Activated T-helper 1 cell treated with anti-CD3 and anti-CD28 coated beads, Interleukin-12 subunit alpha, Interleukin-12 subunit beta, Interleukin-2, Interleukin-4 antibody, amounts not matched to agents 30 ng/mL and 10 ng/mL and 1 ng/mL, durations not matched to agents 14 hours and 24 hours and 36 hours (primary cell): ENCODE data around the gene AZU1. TPM values are rescaled to one million over a fixed set of nuclear protein-coding genes. Genes with fewer than 3 reads are reported as not detected.
A peak's percentile ranks its signal among the peaks of the same experiment; 100 is the strongest.

Source experiments
- DNase-seq: peaks from one replicate; pipeline ENCODE4 v3.0.0; 2021; ENCODE audit warnings: low spot score
- H3K27ac Mint-ChIP-seq: one replicate; pipeline ENCODE4 v1.8.0; 2021; ENCODE audit warnings: mild to moderate bottlenecking, mixed read lengths
- H3K27me3 Mint-ChIP-seq: one replicate; pipeline ENCODE4 v1.8.0; 2022; ENCODE audit warnings: mild to moderate bottlenecking, moderate library complexity, mixed read lengths; ENCODE audit not compliant: insufficient read depth
- H3K36me3 Mint-ChIP-seq: one replicate; pipeline ENCODE4 v1.8.0; 2021; ENCODE audit warnings: low read depth, mixed read lengths
- H3K4me1 Mint-ChIP-seq: one replicate; pipeline ENCODE4 v1.8.0; 2021; ENCODE audit warnings: low read depth, mixed read lengths
- H3K4me3 Mint-ChIP-seq: one replicate; pipeline ENCODE4 v1.8.0; 2021; ENCODE audit warnings: mild to moderate bottlenecking, moderate library complexity, mixed read lengths
- H3K9me3 Mint-ChIP-seq: one replicate; pipeline ENCODE4 v1.8.0; 2021; ENCODE audit warnings: mixed read lengths
- intact Hi-C: fragments of 100-400 bp; cut with micrococcal nuclease; formaldehyde crosslinking; loops from one replicate; pipeline ENCODE4 v1.15.1; 2024
- total RNA-seq: library from RNA; stranded (reverse); gene quantifications from 2 replicates; pipeline ENCODE4 v1.2.3, GENCODE V29; 2022

The AZU1 gene
- total RNA-seq, 1 donor from 2014 or later, result not detected

DNA sequence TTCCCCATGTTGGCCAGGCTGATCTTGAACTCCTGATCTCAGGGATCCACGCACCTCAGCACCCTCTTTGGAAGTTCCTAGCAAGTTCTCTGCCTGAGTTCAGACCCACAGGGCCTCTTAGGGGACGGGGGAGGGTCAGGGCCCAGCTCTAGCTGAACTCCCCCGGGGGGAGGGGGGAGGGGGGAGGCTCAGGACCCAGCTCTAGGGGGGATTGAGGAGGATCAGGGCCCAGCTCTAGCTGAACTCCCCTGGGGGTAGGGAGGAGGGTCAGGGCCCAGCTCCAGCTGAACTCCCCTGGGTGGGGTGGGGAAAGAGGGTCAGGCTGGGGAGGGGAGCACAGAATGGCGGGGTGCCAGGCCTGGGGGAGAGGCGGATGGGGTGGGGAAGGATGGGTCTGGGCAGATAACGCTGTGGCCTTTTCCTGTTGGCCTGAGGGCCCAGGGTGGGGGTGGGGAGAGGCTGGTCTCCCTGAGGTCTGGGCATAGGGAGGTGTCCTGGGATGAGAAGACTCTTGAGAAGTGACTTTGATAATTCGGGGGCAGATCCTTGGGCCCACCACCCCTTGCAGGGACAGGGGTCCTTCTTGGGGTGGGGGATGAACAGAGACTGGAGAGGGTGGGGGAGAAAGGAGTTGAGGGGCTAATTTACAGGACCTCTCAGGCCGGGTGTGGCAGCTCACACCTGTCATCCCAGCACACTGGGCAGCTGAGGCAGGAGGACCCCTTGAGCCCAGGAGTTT lies 35.9 kb upstream of the AZU1 start:
- no peaks in the 10 kb centered on the region for H3K4me1 Mint-ChIP-seq
- no peaks in the 10 kb centered on the region for H3K36me3 Mint-ChIP-seq
- no peak overlapping the region for H3K4me3 Mint-ChIP-seq
- H3K9me3 Mint-ChIP-seq, result no peaks in the 10 kb centered on the region
- peaks cover 10% of the 10 kb centered on the region for H3K27me3 Mint-ChIP-seq
- DNase-seq, result no peak
- no peak overlapping the region for H3K27ac Mint-ChIP-seq
- intact Hi-C loops, result no loop called here

DNA sequence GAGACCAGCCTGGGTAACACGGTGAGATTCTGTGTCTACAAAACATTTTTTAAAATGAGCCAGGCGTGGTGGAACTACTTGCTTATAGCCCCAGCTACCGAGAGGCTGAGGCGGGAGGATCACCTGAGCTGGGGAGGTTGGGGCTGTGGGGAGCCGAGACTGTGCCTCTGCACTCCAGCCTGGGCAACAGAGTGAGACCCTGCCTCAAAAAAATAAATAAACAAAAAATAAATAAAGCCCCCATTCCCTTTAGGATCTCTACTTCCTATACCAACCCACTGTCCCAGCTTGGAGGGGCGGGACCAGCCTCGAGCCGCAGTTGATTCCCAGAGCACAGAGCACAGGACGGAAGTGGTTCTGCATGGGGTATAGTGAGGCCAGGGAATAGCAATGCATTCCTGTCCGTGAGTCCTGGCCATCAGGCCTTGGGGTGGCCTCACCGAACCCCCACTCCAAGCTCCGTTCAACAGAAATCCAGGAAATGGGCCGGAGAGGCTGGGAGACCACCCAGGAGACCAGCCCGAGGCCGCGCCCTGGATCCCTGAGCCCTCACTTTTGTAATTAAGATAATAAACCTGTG lies 35.2 kb upstream of the AZU1 start:
- Mint-ChIP-seq H3K27ac (no peak overlapping the region), H3K27me3 (peaks cover 10% of the 10 kb centered on the region), H3K9me3 (no peaks in the 10 kb centered on the region), H3K36me3 (no peaks in the 10 kb centered on the region), H3K4me3 (no peak overlapping the region), H3K4me1 (no peaks in the 10 kb centered on the region)
- intact Hi-C loops, result no loop called here
- no peak for DNase-seq

GRCh38 chr19:793806-794205 lies 33.8 kb upstream of the AZU1 start:
- Mint-ChIP-seq H3K36me3 (peaks cover 2% of the 10 kb centered on the region), H3K27me3 (peaks cover 10% of the 10 kb centered on the region), H3K4me1 (no peaks in the 10 kb centered on the region), H3K4me3 (peak overlapping the region; percentile 45), H3K9me3 (no peaks in the 10 kb centered on the region), H3K27ac (no peak overlapping the region)
- no peak for DNase-seq
- intact Hi-C loops, result no loop called here

DNA sequence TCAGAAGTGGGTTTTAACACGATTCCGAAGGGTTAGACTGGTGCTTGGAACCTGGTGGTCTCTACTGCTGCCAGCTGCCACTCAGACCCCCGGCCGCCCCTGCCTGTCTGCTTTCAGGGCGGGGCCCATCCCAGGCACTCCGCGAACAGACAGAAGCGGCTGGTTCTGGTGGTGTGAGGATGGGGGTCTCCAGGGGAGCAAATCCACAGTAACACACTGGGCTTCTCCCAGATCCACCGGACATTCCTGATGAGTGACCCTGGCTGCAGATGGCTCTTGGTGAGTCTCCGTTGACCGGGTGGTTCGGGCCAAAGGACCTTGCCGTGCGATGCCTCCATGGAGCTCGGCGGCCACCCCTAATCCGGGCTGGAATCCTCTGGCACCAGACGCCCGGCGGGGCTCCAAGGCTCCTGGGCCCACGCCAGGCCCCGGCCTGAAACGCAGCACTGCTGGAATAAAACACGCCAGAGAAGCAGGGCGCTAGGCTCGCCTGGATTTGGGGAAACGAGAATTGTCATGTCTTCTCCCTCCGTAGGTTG lies 32.5 kb upstream of the AZU1 start:
- Mint-ChIP-seq H3K4me3 (no peak overlapping the region), H3K27ac (no peak overlapping the region), H3K9me3 (no peaks in the 10 kb centered on the region), H3K36me3 (peaks cover 14% of the 10 kb centered on the region), H3K4me1 (peaks cover 12% of the 10 kb centered on the region), H3K27me3 (no peaks in the 10 kb centered on the region)
- no peak for DNase-seq
- intact Hi-C loops, result loop anchor here (5.0 kb wide), 1 partner anchor 67 kb away; no protein-coding TSS in a partner anchor

- peaks cover 19% of the 10 kb centered on the region for H3K4me1 Mint-ChIP-seq
- no peak overlapping the region for H3K27ac Mint-ChIP-seq
- peak overlapping the region; percentile 90 for H3K4me3 Mint-ChIP-seq
- H3K27me3 Mint-ChIP-seq, result no peaks in the 10 kb centered on the region
- no peak for DNase-seq
- intact Hi-C loops, result loop anchor here (2.0 to 5.0 kb wide), 5 partner anchors 25 to 289 kb away; partner anchors contain the start of genes BSG and TPGS1
- peaks cover 19% of the 10 kb centered on the region for H3K36me3 Mint-ChIP-seq
- no peaks in the 10 kb centered on the region for H3K9me3 Mint-ChIP-seq
Measured at GRCh38 chr19:795691-796581, 31.7 kb upstream of the AZU1 start.

DNA sequence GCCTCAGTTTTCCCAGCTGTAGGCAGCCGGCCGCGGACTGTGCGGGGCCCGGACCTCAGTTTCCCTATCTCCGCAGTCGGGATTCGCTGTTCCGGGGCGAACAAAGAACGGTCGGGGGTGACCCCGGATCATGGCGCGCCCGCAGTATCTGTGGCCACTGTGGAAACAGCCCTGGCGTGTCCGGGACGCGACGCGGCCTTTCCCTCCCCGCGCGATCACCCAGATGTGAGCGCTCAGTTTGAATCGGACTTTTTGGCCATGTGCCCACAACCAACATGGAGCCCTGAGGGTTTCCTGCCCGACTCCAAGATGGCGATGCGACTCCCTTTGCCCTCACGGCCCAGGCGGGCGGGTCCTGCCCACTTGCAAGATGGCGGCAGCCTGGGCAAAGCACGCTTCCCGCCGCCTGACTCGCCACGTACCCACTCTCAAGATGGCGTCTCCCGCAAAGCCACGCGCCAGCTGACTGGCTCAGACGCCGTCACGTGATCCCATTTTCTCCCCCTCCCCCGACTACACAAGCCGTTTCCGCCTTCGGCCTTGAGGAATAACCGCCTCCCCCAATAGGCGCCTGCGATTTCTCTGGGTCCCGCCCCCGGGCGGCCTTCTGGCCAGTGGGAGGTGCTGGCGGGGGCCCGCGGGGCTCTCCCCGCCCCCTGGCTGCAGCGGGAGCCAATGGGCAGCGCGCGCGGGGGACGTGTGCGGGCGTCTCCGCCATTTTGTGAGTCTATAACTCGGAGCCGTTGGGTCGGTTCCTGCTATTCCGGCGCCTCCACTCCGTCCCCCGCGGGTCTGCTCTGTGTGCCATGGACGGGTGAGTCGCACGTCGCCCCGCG lies 30.7 kb upstream of the AZU1 start, which contains the start of gene PTBP1:
Gene PTBP1 (plus strand): TSS at position 761 of the 836 bp plus-strand sequence. CDS start 46 bp downstream, at position 807.
- H3K4me1 Mint-ChIP-seq, result peaks cover 19% of the 10 kb centered on the region
- peaks cover 27% of the 10 kb centered on the region for H3K36me3 Mint-ChIP-seq
- intact Hi-C loops, result loop anchor here (1.0 to 5.0 kb wide), 11 partner anchors 26 to 610 kb away; partner anchors contain the start of genes BSG, DAZAP1, FAM174C and POLRMT
- peak; percentile 99 for DNase-seq
- no peaks in the 10 kb centered on the region for H3K9me3 Mint-ChIP-seq
- H3K27me3 Mint-ChIP-seq, result no peaks in the 10 kb centered on the region
- H3K4me3 Mint-ChIP-seq, result peak within 1 kb of the TSS; percentile 92
- H3K27ac Mint-ChIP-seq, result peak within 1 kb of the TSS; percentile 91

DNA sequence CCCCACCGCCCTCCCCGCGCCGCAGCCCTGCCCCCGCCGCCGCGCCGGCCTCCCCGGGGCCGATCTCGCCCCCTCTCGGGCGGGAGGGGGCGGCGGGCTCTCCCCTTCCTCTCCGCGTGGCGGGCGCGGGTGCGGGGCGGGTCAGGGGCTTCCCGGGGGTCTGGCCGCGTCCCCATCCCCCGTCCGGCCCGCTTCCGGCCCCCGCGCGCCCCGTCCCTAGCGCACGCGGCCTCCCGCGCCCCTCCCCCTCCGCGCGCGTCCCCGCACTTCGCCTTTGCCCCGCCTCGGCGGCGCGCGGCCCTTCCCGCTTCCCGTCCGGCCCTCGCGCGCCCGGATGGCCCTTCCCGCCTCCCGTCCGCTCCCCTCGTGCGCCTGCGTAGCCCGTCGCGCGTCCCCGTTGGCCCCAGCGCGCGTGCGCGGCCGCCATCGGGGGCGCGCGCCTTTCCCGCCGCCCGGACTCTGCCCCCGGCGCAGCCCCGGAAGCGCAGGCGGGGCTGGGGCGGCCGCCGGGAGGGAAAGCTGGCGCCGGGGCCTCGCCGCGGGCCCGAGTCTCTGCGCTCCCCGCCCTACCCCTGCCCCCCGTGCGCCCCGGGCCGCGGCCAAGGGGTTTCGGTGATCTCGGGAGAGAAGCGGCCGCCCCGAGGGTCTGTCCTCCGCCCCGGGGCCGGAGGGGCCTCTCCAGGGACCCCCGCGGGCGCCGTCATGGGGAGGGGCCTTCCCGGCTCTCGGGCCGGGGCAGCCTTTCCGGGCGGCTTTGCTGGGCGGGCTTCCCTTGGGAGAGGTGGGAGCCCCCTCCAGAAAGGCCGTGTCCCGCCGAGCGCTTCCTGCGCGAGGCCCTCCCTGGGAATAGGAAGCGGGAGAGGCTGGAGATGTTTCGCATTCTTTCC lies 29.9 kb upstream of the AZU1 start:
- no peaks in the 10 kb centered on the region for H3K27me3 Mint-ChIP-seq
- H3K36me3 Mint-ChIP-seq, result peaks cover 31% of the 10 kb centered on the region
- peak; percentile 90 for DNase-seq
- peak overlapping the region; percentile 91 for H3K27ac Mint-ChIP-seq
- intact Hi-C loops, result loop anchor here (1.0 to 5.0 kb wide), 11 partner anchors 27 to 610 kb away; partner anchors contain the start of genes BSG, DAZAP1, FAM174C and POLRMT
- H3K4me3 Mint-ChIP-seq, result peak overlapping the region; percentile 92
- no peaks in the 10 kb centered on the region for H3K9me3 Mint-ChIP-seq
- H3K4me1 Mint-ChIP-seq, result peaks cover 19% of the 10 kb centered on the region

DNA sequence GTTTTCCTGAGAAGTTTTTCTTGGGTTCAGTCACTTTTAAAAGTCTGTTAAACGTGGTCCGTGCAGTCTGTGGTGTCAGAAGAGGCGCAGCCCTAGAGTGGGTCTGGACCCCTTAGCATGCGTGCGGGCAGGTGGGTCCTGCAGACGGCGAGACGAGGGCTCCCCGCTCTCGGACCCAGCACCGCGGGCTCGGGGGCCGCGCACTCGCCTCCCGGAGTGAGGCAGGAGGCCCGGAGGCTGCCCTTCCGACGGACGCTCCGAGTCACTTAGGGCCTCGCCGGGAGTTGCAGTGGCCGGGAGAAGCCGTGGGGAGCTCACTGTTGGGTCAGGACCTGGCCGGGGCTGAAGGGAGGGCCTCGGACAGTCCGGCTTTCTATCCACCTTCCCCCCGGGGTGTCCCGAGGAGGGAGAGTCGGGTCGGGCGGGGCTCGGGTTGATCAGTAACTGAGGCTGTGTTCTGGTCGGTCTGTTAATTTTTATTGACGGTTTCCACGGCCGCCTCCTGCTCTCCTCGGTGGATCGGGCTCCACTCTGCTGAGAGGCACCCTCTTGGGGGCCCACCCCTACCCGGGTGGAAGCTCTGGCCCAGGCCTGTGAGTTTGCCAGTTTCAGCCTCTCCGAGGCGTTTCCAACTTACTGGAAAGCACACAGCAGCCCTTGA lies 29.1 kb upstream of the AZU1 start:
- no peak for DNase-seq
- Mint-ChIP-seq H3K27ac (peak overlapping the region; percentile 91), H3K4me3 (peak overlapping the region; percentile 92), H3K27me3 (no peaks in the 10 kb centered on the region), H3K9me3 (no peaks in the 10 kb centered on the region), H3K36me3 (peaks cover 35% of the 10 kb centered on the region), H3K4me1 (peaks cover 19% of the 10 kb centered on the region)
- intact Hi-C loops, result loop anchor here (5.0 kb wide), 1 partner anchor 64 kb away; no protein-coding TSS in a partner anchor

GRCh38 chr19:799076-799881 lies 28.4 kb upstream of the AZU1 start:
- DNase-seq, result no peak
- intact Hi-C loops, result loop anchor here (5.0 kb wide), 1 partner anchor 63 kb away; no protein-coding TSS in a partner anchor
- Mint-ChIP-seq H3K4me3 (peak overlapping the region; percentile 92), H3K27ac (peak overlapping the region; percentile 79), H3K9me3 (no peaks in the 10 kb centered on the region), H3K4me1 (peaks cover 19% of the 10 kb centered on the region), H3K36me3 (peaks cover 36% of the 10 kb centered on the region), H3K27me3 (no peaks in the 10 kb centered on the region)

DNA sequence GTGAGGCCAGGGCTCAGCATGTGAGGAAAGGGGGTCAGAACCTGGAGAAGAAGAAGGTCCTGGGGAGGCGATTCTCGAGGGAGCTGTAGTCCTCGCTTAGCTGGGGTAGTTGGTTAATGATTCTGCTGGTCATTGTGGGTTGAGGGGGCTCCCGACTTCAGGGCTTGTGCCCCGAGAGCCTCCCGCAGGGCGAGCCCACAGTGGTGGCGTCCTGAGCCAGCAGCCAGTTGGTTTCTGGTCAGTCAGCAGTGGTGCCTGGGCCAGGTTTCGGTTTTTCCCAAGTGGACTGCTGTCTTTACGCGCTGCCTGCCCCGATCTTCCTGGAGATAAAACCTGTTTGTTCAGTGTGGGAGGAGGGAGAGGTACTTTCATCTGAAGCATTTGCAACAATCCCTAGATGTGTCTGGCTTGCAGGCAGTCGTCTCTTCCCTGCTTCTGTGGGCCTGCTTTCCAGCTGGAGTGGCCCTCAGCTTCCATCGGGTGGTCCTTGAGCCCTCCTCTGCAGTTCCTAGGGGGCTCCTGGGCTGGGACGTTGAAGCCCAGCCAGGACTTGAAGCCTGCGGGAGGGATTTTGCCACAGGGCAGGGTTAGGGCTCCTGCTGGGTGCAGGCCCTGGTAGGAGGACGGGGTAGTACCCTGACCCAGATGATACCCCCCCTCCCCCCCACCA lies 27.1 kb upstream of the AZU1 start:
- no peaks in the 10 kb centered on the region for H3K9me3 Mint-ChIP-seq
- H3K4me1 Mint-ChIP-seq, result peaks cover 19% of the 10 kb centered on the region
- DNase-seq, result no peak
- H3K27ac Mint-ChIP-seq, result peak overlapping the region; percentile 58
- no peaks in the 10 kb centered on the region for H3K27me3 Mint-ChIP-seq
- intact Hi-C loops, result no loop called here
- H3K36me3 Mint-ChIP-seq, result peaks cover 40% of the 10 kb centered on the region
- peak overlapping the region; percentile 92 for H3K4me3 Mint-ChIP-seq
